CD4-positive, CD25-positive, alpha-beta regulatory T cell (primary cell): ENCODE measurements around the gene STARD7. TPM values are rescaled to one million over a fixed set of nuclear protein-coding genes. Genes with fewer than 3 reads are reported as not detected.
A peak's percentile ranks its signal among the peaks of the same experiment; 100 is the strongest.

Experiments
- ATAC-seq, 2 donors: fragments of 150-1000 bp; cut with Tn5 transposase; one replicate each; pipeline ENCODE4 v1.10.0; 2021; ENCODE audit warnings: low read depth in 2 of 2, moderate number of reproducible peaks in 2 of 2, moderate library complexity in 1 of 2
- DNase-seq, 3 donors: peaks; one replicate each; pipeline versions ENCODE4 v3.0.0 to v3.0.0-alpha.2; 2012 to 2022; ENCODE audit warnings: mixed read lengths in 1 of 3
- H3K27ac ChIP-seq: one replicate; pipeline ENCODE4 v1.7.0; 2013; ENCODE audit warnings: mild to moderate bottlenecking, low read length; ENCODE audit not compliant: insufficient read depth, poor library complexity, severe bottlenecking
- H3K27me3 ChIP-seq: one replicate; pipeline ENCODE4 v1.7.0; 2013; ENCODE audit warnings: low read length; ENCODE audit not compliant: control insufficient read depth, insufficient read depth
- H3K36me3 ChIP-seq: one replicate; pipeline ENCODE4 v1.7.0; 2013; ENCODE audit warnings: mild to moderate bottlenecking, low read length, moderate library complexity; ENCODE audit not compliant: control insufficient read depth, insufficient read depth
- H3K4me1 ChIP-seq: 2 replicates; pipeline ENCODE4 v1.7.0; 2013; ENCODE audit warnings: mild to moderate bottlenecking, low read length; ENCODE audit not compliant: insufficient read depth, control insufficient read depth, poor library complexity, severe bottlenecking
- H3K4me3 ChIP-seq: one replicate; pipeline ENCODE4 v1.7.0; 2013; ENCODE audit warnings: low read depth, mild to moderate bottlenecking, low read length, moderate library complexity
- H3K9me3 ChIP-seq, 2 experiments: 1 replicate in 1 of 2; 2 replicates in 1 of 2; pipeline ENCODE4 v1.7.0; 2013; ENCODE audit warnings: low read length in 2 of 2, mild to moderate bottlenecking in 1 of 2, moderate library complexity in 1 of 2; ENCODE audit not compliant: control insufficient read depth in 2 of 2
- H3K27ac Mint-ChIP-seq, 3 donors: one replicate each; pipeline ENCODE4 v1.8.0; 2020 to 2022; ENCODE audit warnings: mild to moderate bottlenecking in 3 of 3, mixed read lengths in 3 of 3, moderate library complexity in 2 of 3
- H3K27me3 Mint-ChIP-seq: one replicate; pipeline ENCODE4 v1.8.0; 2022; ENCODE audit warnings: mild to moderate bottlenecking, mixed read lengths
- H3K36me3 Mint-ChIP-seq: one replicate; pipeline ENCODE4 v1.8.0; 2020; ENCODE audit warnings: mixed read lengths
- H3K4me1 Mint-ChIP-seq, 4 donors: one replicate each; pipeline ENCODE4 v1.8.0; 2020 to 2022; ENCODE audit warnings: mixed read lengths in 4 of 4, mild to moderate bottlenecking in 1 of 4
- H3K4me3 Mint-ChIP-seq, 4 donors: one replicate each; pipeline ENCODE4 v1.8.0; 2020 to 2022; ENCODE audit warnings: mild to moderate bottlenecking in 4 of 4, mixed read lengths in 4 of 4, moderate library complexity in 3 of 4
- H3K9me3 Mint-ChIP-seq, 7 donors: one replicate each; pipeline ENCODE4 v1.8.0; 2020 to 2022; ENCODE audit warnings: mixed read lengths in 7 of 7, mild to moderate bottlenecking in 3 of 7, moderate library complexity in 2 of 7
- polyA plus RNA-seq, 4 donors: library from polyadenylated mRNA; unstranded; fragments of 300-500 nt; fragmentation: Illumina TruSeq; gene quantifications; one replicate each; pipeline ENCODE4 v1.2.3, GENCODE V29; 2021
- total RNA-seq: library from RNA; stranded (reverse); gene quantifications from one replicate; pipeline ENCODE4 v1.2.3, GENCODE V29; 2022

The STARD7 gene
- total and polyA plus RNA-seq, 5 donors from 2014 or later, result 97.2 to 208 (median 196) TPM

DNA sequence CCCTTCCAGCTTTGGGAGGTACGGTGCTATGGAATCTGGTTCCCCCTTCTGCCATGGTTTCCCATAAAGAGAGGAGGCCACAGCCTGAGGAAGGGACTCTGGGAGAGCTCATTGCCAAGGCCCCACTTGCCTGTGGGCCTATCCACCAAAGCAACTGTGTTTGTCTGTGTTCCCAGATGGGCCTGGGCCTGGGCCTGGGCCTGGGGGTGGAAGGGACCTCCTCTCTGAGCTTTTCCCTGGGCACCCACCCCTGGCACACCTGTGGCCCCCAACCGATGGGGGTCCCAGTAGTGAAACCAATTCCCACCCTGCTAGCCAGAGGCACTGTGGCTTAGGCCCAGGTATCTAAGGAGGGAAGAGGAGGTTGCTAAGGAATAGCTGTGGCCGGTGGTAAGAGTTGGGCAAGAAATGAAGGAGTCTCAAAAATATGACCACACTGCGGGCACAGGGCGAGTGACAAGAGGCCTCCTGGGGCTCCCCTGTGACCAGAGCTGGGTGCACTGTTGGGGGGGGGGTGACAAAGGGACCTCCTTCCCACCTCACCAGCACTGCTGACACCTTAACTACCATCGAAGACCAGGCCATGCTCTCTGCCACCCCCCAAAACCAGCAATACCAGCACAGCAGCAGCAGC is 58.5 kb downstream of the STARD7 start:
- Mint-ChIP-seq H3K27ac (peak overlapping the region in 2 of 3 donors; percentile 65 to 77), H3K4me1 (peaks cover 10 to 78% (median 29%) of the 10 kb centered on the region in 4 donors)

DNA sequence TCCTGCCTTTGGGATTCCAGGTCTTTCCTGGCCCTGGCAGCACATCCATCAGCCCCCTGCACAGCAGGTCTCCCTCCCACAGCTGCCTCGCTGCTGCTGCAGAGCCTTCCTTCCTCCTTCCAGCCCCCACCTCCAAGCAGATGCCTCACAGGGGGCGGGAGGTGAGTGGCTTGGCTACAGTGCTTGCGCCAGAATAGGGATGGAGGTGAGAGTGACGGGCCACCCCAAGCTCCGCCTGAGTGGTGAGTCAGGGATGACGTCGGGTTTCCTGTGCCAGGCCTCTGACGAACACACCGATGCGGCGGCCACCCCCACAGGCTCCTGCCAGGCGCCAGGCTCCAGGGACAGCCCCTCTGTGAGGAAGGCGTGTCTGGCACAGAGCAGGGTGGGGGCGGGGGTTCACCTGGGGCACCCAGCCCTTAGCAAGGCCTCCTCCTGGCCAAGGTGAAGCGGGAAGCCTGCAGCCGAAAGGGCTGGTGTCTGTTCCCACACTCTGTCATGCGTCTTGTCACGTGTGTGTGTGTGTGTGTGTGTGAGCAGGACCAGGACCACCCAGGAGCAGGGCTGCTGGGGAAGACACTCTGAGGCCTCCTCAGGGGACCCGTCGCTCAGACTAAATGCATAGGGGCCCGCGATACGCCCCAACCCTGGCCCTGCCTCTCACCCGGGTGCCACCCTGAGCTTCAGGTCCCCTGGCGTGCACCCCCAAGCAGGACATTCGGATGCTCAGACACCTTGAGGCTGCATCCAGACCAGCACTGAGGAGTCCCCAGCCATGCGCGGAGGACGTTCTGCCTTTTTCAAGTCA is 60.0 kb downstream of the STARD7 start:
- peak overlapping the region; percentile 88 to 94 (median 91) for H3K4me3 Mint-ChIP-seq
- H3K27me3 ChIP-seq, result no peaks in the 10 kb centered on the region
- H3K4me1 Mint-ChIP-seq, result peaks cover 10 to 83% (median 34%) of the 10 kb centered on the region in 4 donors
- H3K36me3 ChIP-seq, result peaks cover 3% of the 10 kb centered on the region
- no peaks in the 10 kb centered on the region for H3K9me3 ChIP-seq
- H3K27me3 Mint-ChIP-seq, result peaks cover 12% of the 10 kb centered on the region
- H3K27ac Mint-ChIP-seq, result peak overlapping the region; percentile 93 to 100 (median 100)
- H3K4me1 ChIP-seq, result peaks cover 58% of the 10 kb centered on the region
- H3K27ac ChIP-seq, result peak overlapping the region; percentile 100
- peaks cover 0 to 2% (median 0%) of the 10 kb centered on the region in 7 donors for H3K9me3 Mint-ChIP-seq
- no peaks in the 10 kb centered on the region for H3K36me3 Mint-ChIP-seq
- peak; percentile 73 to 76 for ATAC-seq
- peak; percentile 97 for DNase-seq
- H3K4me3 ChIP-seq, result peak overlapping the region; percentile 45

More for the DNA sequence above, 58.5 kb downstream of the STARD7 start:
- Histone ChIP-seq H3K4me3 (no peak overlapping the region), H3K27ac (no peak overlapping the region), H3K36me3 (no peaks in the 10 kb centered on the region), H3K4me1 (peaks cover 49% of the 10 kb centered on the region), H3K9me3 (no peaks in the 10 kb centered on the region), H3K27me3 (no peaks in the 10 kb centered on the region)
- Mint-ChIP-seq H3K4me3 (peak overlapping the region in 2 of 4 donors; percentile 68 to 81), H3K27me3 (peaks cover 4% of the 10 kb centered on the region), H3K9me3 (no peaks in the 10 kb centered on the region), H3K36me3 (no peaks in the 10 kb centered on the region)
- ATAC-seq (no peak), DNase-seq (no peak)

DNA sequence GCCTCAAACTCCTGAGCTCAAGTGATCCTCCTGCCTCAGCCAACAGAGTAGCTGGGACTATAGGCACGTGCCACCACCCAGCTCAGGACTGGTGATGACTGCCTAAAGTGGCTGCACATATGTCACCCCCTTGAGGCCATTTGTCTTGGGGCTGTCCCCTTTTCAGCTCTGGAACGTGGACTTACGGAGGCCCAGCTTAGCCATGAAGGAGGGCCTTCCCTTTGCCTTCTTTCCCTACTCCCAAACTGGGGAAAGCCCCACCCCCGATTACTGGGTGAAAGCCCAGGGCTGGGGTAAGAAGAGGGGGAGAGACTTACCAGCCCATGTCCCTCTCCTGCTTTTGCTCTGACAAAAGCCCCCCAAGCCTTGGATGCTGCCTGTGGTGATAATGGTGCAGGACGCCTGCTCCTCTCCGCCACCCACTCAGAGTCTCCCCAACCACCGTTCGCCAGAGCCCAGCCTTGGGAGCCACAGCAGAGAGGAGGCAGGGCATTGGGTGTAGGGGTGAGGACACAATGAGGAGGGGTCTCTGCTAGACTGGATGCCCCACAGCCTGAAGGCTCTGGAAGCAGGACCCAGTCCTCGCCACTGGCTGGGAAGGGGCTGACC is 60.9 kb downstream of the STARD7 start:
- peak overlapping the region; percentile 26 for H3K4me3 ChIP-seq
- no peaks in the 10 kb centered on the region for H3K36me3 Mint-ChIP-seq
- peak overlapping the region; percentile 68 to 94 (median 90) for H3K4me3 Mint-ChIP-seq
- no peaks in the 10 kb centered on the region for H3K9me3 ChIP-seq
- DNase-seq (peak in 1 of 3 donors; percentile 42), ATAC-seq (no peak)
- H3K27ac ChIP-seq, result peak overlapping the region; percentile 100
- no peaks in the 10 kb centered on the region for H3K27me3 ChIP-seq
- peaks cover 7% of the 10 kb centered on the region for H3K36me3 ChIP-seq
- H3K4me1 ChIP-seq, result peaks cover 64% of the 10 kb centered on the region
- H3K27me3 Mint-ChIP-seq, result peaks cover 12% of the 10 kb centered on the region
- H3K4me1 Mint-ChIP-seq, result peaks cover 10 to 84% (median 35%) of the 10 kb centered on the region in 4 donors
- H3K27ac Mint-ChIP-seq, result peak overlapping the region; percentile 98 to 100 (median 100)
- peaks cover 0 to 2% (median 0%) of the 10 kb centered on the region in 7 donors for H3K9me3 Mint-ChIP-seq

DNA sequence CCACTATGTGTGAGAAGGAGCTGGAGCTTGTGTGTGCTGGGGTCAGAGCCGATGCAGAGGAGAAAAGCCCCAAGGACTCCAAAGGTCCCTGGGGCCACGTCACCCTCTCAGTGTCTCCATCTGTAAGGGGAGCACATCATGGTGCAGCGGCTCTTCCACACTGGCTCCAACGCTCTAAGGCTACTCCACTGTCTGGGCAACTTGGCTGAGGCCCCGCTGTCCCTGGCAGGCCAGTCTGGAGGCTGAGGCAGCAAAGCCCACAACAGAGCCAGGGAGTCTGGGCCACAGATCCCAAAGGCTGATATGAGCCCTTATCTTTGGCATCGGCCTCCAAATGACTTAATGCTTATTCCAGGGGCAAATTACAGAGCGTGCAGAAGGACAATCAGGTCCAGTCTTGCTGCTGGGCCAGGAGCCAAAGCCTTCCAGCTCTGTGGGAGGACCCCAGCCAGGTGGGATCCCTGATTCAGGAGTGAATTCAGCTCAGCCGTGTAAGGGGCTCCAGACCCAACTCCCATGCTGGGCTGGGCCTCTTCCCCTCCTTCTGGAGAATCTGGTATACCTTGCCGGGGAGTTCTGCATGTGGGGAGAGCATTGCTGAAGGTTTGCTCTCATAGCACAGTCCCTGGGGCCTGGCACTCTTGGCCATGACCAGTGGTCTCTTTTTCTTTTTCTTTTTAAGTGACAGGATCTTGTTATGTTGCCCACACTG is 61.6 kb downstream of the STARD7 start:
- H3K27me3 ChIP-seq, result no peaks in the 10 kb centered on the region
- DNase-seq, result no peak
- H3K4me3 ChIP-seq, result peak overlapping the region; percentile 72
- ATAC-seq, result no peak
- peak overlapping the region; percentile 100 for H3K27ac ChIP-seq
- peak overlapping the region; percentile 49 to 94 (median 90) for H3K4me3 Mint-ChIP-seq
- H3K9me3 Mint-ChIP-seq, result peaks cover 0 to 2% (median 0%) of the 10 kb centered on the region in 7 donors
- peaks cover 7% of the 10 kb centered on the region for H3K36me3 ChIP-seq
- H3K27ac Mint-ChIP-seq, result peak overlapping the region; percentile 98 to 100 (median 100)
- peaks cover 13 to 86% (median 36%) of the 10 kb centered on the region in 4 donors for H3K4me1 Mint-ChIP-seq
- H3K4me1 ChIP-seq, result peaks cover 70% of the 10 kb centered on the region
- peaks cover 2% of the 10 kb centered on the region for H3K36me3 Mint-ChIP-seq
- H3K9me3 ChIP-seq, result no peaks in the 10 kb centered on the region
- H3K27me3 Mint-ChIP-seq, result peaks cover 12% of the 10 kb centered on the region

DNA sequence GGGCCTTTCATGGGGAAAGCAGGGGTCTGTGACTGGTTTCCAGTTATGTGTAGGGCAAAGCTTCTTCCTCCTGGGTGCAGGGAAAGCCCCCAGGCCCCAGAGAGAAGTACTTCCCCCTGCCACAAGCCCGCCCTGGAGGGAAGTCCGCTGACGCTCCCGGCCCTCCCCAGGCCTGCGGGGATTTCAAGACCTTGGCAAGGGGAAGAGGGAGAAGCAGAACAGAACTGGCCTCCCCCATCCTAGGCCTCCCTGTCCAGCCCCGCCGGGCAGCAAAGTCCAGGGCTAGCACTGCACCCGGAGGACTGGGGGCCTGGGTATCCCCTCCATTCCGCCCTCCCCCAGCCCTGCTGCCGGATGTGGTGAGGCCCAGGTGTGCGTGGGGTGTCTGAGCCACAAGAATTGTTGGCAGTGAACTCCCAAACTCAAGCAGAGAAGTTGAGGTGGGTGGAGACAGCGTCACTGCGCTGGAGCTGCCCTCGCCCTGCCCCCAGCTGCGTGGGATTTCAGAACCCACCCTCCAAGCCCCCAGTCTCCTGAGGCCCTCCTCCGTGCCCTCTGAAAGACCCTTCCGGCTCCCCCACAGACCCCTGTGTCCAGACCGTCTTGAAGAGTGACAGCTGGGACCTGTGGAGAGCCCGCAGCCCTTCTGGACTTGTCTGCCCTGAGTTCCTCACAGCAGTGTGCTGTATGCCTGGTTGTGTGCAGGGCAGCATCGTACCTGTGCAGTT is 62.3 kb downstream of the STARD7 start:
- peak overlapping the region; percentile 72 for H3K4me3 ChIP-seq
- Mint-ChIP-seq H3K4me3 (peak overlapping the region; percentile 49 to 94 (median 90)), H3K4me1 (peaks cover 17 to 84% (median 35%) of the 10 kb centered on the region in 4 donors), H3K27me3 (peaks cover 12% of the 10 kb centered on the region), H3K36me3 (peaks cover 5% of the 10 kb centered on the region), H3K9me3 (peaks cover 0 to 2% (median 0%) of the 10 kb centered on the region in 7 donors), H3K27ac (peak overlapping the region; percentile 98 to 100 (median 100))
- DNase-seq, result peak; percentile 82 to 95 (median 94)
- H3K9me3 ChIP-seq, result no peaks in the 10 kb centered on the region
- peaks cover 70% of the 10 kb centered on the region for H3K4me1 ChIP-seq
- H3K36me3 ChIP-seq, result peaks cover 7% of the 10 kb centered on the region
- peak overlapping the region; percentile 100 for H3K27ac ChIP-seq
- H3K27me3 ChIP-seq, result no peaks in the 10 kb centered on the region
- ATAC-seq, result peak; percentile 48 to 52

DNA sequence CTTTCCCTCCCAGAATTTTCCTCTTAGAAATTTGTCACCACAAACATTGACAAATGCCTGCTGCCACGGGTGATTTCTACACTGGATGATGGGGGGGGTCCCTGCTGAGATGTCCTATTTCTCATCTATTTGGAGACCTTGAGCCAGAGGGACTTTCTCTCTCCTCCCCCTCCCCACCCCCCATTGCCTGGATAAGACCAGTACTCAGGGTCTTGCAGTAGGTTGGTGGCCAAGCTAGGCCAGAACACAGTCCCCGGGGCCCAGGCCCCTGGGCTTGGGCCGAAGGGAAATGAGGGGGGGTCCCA is 62.8 kb downstream of the STARD7 start:
- H3K4me1 ChIP-seq, result peaks cover 65% of the 10 kb centered on the region
- H3K4me1 Mint-ChIP-seq, result peaks cover 17 to 83% (median 33%) of the 10 kb centered on the region in 4 donors
- DNase-seq (no peak), ATAC-seq (no peak)
- H3K27me3 ChIP-seq, result no peaks in the 10 kb centered on the region
- peaks cover 0 to 2% (median 0%) of the 10 kb centered on the region in 7 donors for H3K9me3 Mint-ChIP-seq
- H3K27ac ChIP-seq, result peak overlapping the region; percentile 100
- peak overlapping the region; percentile 72 for H3K4me3 ChIP-seq
- no peaks in the 10 kb centered on the region for H3K9me3 ChIP-seq
- peaks cover 12% of the 10 kb centered on the region for H3K27me3 Mint-ChIP-seq
- peaks cover 7% of the 10 kb centered on the region for H3K36me3 ChIP-seq
- H3K4me3 Mint-ChIP-seq, result peak overlapping the region; percentile 49 to 94 (median 90)
- H3K27ac Mint-ChIP-seq, result peak overlapping the region; percentile 98 to 100 (median 100)
- peaks cover 5% of the 10 kb centered on the region for H3K36me3 Mint-ChIP-seq
